ENCODE data around the gene WIF1.

- TF ChIP-seq, protein P1, sequence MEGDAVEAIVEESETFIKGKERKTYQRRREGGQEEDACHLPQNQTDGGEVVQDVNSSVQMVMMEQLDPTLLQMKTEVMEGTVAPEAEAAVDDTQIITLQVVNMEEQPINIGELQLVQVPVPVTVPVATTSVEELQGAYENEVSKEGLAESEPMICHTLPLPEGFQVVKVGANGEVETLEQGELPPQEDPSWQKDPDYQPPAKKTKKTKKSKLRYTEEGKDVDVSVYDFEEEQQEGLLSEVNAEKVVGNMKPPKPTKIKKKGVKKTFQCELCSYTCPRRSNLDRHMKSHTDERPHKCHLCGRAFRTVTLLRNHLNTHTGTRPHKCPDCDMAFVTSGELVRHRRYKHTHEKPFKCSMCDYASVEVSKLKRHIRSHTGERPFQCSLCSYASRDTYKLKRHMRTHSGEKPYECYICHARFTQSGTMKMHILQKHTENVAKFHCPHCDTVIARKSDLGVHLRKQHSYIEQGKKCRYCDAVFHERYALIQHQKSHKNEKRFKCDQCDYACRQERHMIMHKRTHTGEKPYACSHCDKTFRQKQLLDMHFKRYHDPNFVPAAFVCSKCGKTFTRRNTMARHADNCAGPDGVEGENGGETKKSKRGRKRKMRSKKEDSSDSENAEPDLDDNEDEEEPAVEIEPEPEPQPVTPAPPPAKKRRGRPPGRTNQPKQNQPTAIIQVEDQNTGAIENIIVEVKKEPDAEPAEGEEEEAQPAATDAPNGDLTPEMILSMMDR (IDR thresholded peaks at IDR 0.05) = no peak
- TF ChIP-seq POLR2A (IDR thresholded peaks at IDR 0.05) = no peak
Measured at GRCh38 chr12:65164244-65164643, 43.1 kb upstream of the WIF1 start.
